Fibroblast of skin of back (primary cell): ENCODE measurements around the gene ITPK1.
A peak's percentile ranks its signal among the peaks of the same experiment; 100 is the strongest.

Experiments
- DNase-seq: peaks from one replicate; pipeline ENCODE4 v3.0.0-alpha.2; 2013

ITPK1 gene

DNA sequence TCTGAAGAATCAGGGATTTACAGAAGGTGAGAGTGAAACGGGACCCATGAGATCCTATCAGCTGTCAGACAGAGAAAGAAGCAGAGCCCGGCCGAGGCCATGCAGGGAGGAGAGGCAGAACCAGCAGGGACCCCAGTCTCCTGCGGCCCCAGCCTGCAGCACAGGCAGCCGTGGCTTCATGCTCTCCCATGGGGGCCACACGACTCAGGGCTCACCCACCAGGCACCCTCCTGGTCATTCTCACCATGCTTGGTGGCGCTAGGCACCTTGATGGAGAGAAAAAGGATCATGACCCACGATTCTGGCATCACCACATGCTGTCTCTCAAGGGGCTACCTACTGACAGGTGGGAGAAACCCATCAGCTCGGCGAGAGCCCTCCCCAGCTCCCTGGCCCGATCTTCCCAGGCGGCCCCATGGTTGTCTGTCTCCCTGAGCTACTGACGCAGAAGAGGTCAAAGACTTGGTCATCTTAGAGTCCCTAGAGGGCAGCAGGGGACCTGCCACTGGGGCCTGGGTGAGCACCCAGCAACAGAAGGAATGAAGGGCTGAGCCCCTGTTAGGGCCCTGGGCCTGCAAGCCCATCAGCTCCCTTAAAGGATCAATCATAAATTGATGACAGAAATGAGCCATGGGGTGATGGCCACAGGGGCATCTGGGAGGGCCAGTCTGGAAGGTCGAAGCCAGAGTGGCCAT is 58.0 kb downstream of the ITPK1 start:
- no peak for DNase-seq

DNA sequence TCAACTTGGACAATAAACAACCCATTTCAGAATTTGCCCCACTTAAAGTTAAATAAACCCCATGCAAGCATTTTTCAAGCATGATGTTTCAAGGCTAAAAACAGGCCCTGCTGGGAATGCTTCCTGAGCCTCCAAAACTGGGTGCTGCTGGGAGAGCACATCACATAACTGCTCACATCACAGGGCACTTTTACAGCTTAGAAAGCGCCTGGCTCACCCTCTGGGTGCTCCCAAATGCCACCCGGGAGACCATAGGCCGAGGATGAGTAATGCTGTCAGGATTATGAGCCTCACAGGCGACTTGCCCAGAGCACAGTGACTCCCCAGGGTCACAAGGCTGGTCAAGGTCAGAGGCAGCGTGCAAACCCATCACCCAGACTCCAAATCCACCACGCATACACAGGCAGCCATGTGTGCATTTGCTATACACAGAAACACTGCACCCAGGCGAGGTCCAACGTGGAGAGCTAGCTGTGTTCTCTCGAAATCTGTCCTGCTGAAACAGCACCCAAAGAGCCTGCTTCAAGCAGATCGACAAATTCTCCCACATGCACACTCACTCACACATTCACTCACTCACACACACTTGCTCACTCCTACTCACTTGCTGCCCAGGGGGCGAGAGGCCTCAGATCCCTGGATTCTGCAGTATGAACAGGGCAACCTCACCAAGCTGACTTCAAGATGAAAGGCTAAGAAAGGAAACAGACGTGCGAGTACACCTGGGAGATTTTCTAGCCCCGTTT is 58.7 kb downstream of the ITPK1 start:
- peak; percentile 50 for DNase-seq

DNA sequence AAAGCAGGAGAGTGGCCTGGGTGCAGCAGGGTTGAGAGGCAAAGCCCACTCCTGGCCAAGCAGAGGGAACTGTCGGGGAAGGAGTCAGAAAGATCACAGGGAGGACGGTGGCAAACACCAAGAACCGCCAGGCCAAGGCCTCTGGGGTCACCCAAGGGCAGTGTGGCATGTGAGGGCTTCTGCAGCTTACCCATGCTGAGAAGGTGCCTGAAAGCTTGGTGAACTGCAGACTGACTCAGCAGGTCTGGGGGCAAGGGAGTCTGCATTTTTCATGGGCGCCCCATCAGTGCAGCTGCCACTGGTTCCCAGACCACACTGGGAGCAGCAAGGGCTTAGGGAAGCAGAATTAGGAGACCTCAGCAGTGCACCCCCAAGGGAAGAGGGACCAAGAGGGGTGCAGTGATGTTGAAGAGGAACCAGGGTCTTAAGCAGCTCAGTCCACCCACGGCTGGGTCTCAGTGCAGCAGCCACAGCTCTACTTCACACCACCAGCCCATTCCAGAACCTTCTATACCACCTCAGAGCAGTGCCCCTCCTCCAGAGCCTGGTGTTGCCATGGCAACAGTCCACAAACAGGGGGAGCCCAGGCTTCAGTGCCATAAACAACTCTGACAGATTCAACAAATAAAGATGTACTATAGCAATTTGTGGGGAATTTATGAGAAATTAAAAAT is 59.4 kb downstream of the ITPK1 start:
- no peak for DNase-seq

DNA sequence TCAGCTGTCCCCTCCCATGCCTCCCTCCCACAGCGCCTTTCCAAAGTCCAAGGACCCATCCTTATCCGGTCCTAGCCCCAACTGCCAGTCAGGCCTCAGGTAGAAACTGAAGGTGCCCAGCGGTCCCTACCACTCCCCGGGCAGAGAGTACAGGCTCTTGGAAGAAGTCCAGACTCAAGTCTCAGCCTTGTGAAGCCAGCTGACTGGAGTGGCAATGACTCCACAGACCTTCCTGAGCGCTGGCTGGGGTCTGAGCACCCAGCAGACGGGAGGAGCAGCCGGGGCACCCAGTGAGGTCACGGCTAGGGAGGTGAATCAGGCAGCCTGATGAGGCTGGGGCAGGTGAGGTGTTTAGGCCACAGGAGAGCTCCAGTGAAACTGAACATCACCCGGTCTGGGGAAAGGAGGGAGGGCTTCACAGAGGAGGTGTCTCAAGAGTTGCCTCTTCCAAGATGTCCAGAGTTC is 60.0 kb downstream of the ITPK1 start:
- DNase-seq: no peak

DNA sequence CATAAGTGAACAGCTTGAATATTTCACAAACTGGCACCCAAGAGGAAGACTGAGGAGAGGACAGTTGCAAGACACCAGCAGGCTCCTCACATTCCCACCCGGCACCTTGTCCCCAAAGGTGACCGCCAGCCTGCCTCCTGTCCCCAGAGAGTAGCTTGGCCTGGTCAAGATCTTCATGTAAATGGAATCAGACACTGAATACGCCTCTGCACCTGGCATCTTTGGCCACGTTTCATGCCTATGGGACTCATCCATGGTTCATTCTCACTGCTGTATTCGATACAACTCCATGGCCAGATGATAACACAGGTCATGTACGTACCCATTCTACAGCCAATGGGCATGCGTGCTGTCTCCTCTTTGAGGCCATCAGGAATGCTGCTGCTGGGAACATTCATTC is 60.8 kb downstream of the ITPK1 start:
- DNase-seq: no peak

DNA sequence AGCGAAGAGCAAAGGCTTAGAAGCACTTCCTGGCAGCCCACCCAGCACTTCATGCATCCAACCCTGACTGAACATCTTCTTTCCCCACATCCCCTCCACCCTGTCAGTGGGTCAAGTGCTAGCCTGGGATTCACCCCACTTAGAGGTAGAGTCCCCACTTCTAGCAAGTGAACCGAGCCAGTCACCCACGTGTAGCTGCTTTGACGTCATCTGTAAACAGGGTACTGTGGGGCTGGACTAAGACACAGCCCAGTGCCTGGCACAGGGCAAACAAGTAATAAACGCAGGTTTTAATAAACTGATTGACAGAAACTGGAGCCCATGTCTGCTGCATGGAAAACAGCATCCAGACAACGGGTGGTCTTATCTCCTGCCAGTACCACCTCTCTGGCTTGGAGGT is 61.7 kb downstream of the ITPK1 start:
- no peak for DNase-seq

DNA sequence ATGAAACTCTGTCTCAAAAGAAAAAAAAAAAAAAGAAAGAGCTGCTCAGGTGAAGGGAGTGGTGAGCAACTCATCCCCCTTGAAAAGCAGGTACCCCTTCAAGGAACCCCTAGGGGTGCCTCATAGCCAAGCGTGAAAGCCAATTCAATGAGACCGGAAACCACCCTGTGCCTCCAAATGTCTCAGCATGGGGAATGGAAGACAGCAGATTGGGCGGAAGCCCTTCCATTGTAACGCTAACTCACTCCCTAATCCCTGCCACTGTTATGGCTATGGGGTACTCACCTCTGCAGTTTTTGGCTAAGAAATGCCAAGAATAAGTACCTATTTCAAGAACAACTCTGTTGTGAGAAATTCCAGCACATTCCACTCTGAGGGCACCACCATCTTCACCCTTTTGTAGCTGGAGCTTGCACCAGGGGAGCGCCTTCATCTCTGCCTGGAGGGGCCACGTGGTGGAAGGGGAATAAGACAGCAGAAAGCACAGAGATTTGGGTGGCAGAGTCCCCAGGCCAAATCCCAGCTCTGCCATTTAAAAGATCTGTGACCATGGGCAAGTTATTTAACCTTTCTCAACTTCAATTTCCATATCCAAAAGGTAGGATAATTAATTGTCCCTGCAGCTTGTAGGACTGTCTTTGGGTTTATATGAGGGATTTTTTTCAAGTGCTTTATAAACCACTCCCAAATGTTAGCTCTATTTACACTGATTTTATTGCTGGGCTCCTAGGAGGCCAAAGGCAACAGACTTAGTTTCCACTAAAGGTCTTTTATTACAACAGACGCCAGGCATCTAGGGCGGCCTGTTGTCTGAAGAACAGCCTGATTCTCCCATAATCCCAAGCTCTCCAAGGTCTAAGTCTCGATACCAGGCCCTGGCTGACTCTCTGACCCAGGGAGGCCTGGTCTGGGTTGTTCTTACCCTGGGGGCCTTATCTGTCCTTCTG is 63.9 kb downstream of the ITPK1 start:
- DNase-seq: no peak

DNA sequence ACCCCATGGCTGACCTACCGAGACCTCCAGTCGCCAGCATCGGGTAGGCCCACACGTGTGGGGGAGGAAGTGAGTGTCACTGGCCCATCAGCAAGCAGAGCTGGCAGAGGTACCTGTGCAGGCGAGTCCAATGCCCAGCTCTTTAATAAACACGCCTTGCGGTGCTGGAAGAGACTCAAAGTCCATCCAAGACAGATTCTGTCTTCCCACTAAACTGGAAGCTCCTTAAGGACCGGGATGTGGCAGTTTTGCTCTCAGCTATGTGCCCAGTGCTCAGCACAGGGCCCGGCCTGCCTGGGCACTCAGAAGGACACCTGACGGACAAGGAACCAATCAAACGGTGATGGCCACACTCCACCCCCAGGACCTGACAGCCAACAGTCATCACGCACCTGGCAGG is 65.0 kb downstream of the ITPK1 start:
- no peak for DNase-seq

DNA sequence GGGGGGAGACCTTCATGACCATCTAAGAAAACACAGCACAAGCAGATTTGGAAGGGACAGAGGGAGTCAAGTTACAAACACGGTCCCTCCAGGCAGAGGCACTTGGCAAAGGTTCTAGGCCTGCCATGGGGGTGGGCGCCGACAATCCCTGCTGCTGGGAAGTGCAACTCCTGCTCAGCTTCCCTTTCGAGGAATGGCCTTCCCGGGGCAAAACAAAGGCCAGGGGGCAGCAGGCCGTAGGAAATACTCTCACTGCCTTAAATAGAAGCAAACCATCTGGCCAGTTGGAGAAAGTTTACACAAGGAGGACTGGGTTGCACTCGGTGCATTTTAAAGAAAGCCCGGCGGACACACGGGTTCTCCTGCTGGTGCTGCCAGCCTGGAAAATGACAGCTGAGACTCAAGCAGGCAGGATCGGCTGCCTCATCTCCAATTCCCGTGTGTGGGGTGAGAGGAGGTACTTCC is 65.8 kb downstream of the ITPK1 start:
- DNase-seq: no peak

DNA sequence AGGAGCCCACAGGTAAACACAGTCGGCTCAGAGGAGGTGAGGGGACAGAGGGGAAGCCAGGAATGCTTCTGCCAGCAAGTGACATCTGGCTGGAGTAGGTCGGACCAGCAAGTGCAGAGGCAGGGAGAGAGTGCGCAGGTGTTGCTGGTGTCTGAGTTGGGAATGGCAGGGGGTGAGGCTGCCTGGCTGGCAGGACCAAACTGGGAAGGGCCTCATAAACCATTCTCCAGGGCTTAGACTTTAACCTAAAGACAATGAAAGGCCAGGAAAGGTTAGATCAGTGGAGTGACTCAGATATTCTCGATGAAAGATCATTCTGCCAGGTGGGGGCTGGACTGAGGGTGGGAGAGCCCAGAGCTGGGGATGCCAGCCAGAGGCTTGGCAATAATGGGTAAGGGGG is 66.4 kb downstream of the ITPK1 start:
- DNase-seq: no peak

DNA sequence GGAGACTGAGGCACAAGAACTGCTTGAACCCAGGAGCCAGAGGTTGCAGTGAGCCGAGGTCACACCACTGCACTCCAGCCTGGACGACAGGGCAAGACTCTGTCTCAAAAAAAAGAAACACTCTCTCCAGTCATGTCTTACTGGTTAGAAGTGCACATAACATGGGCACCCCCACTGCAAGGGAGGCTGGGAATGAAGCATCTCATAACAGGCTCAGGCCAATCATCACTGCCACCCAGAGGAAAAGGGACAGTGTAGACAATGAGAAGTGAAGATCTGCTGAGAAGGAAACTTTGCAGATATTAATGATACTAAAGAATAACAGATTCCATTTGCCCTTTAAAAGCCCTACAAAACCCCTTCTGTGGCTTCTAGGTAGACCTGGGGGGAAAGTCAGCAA is 66.9 kb downstream of the ITPK1 start:
- no peak for DNase-seq

DNA sequence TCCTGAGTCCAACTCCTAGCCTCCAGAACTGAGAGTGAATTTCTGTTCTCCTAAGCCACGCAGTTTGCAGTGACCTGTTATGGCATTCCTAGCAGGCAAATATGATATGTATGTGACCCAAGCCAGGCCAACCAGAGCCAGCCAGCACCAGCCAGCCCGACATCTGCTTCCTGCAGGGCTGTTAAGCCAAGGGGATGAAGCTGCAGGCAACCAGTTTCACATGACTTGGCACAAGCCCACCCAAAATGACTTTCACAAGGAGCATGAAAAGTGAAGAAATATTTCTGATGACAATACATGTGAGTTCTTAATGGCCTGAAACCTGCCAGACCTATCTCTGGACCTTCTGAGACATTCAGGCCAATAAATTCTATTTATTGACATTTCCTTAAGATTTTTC is 68.1 kb downstream of the ITPK1 start:
- no peak for DNase-seq

DNA sequence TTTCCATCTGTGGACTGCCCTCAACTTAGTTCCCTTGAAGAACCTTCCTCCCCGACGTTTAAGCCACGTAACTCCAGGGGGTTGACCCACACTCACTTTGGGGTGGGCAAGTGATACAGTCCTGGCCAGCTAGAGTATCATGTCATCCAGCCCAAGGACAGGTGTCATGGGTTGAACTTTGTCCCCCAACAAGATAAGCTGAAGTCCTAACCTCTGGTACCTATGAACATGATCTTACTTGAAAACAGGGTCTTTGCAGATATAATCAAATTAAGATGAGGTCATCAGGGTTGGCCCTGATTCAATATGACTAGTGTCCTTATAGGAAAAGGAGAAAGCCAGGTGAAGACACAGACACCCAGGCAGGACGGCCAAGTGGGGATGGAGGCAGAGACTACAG is 68.6 kb downstream of the ITPK1 start:
- DNase-seq: no peak

DNA sequence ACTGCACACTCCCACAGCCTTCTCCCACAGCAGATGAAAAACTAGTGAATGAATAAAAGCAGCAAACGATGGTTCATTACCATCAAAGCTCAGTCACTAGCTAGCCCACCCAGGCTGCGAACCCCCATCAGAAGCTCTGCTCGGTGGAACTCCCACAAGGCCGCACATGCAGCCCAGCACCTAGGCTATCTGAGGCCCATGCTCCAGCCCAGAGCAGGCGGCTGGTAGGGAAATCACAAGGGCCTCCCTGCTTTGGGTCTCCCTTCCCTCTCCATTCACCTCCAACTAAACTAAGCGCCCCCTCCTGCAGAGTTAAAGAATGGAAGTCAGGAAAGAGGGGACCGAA is 69.0 kb downstream of the ITPK1 start:
- DNase-seq: no peak

DNA sequence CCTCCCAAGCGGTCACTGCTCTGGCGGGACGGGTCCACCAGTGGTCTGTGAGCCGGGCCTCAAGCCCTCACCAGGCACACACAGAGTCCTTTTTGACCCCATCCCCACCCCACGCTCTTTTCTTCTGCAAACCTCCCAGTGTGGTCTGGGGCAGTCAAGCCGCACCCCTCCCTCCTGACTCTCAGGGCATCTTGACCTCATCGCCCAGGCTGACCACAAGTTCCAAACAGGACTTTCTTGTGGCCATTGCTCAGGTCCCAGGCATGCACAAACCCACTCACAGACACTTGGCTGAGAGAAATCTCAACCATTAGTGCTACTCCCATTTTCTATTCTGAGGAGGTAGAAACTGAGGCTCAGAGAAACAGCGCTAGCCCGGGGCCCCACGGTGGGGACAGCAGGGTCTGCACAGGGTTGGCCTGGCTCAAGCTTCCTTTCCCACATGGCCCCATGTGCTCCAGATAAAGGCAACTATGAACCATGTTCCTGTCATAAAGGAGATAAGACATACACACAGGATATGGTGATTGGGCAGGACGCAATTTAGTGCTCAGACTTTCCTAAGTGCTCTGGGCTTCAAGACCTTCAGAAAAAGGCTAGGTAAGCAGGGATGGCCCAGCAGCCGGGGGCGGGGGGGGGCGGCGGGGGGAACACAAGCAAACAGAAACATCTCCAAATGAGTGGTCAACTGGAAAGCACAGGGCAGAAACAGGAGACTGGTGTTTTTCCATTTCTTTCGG is 69.6 kb downstream of the ITPK1 start:
- DNase-seq: no peak

DNA sequence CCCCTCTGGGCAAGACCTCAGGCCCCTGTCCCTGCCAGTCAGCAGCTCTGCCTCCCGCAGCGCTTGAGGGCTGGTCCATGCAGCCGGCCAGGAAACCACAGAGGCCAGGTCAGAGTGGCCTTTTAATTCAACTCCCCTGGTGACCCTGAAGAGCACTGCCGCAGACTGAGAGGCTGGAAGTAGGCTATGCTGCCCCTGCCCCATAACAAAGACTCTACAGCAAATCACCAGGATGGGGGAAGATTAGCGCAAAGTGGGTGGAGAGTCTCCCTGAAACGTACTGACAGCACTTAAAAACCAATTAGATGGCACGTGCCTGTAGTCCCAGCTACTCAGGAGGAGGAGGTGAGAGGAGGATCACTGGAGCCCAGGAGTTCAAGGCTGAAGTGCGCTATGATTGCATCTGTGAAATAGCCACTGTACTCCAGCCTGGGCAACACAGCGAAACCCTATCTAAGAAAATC is 70.5 kb downstream of the ITPK1 start:
- DNase-seq: no peak

DNA sequence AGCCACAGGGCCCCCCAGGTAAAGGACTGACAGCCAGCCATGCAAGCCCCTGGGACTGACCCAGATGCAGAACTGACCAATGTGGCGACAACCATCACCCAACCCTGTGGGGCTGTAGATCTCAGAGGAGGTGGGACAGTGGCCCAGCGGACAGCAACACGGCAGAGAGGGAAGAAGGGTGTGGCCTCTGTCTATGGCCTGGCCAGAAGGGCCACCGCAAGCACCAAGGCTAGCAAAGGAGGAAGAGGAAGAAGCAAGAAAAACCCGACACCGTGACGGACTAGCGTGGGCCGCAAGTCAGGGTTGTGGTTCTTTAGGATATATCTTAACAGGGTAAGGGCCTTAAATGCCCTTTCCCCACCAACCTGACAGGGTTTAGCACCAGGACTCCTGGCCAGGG is 71.2 kb downstream of the ITPK1 start:
- no peak for DNase-seq

DNA sequence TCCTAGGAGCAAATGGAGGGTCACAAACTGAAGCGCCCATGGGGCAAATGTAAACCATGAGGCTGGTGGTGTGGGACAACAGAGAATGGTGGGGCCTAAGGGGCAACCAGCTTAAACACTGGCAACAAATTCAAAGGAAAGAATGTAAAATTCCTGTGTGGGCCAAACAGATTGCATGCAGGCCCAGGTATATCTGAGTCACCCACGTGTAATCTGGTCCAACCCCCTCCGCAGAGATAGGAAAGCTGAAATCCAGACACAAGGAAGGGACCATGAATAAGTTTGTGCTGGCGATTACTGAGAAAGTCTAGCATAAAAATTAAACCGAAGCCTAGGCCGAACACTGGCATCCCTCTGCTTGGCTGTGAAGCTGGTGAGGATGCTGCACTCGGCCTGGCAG is 71.6 kb downstream of the ITPK1 start:
- DNase-seq: no peak

DNA sequence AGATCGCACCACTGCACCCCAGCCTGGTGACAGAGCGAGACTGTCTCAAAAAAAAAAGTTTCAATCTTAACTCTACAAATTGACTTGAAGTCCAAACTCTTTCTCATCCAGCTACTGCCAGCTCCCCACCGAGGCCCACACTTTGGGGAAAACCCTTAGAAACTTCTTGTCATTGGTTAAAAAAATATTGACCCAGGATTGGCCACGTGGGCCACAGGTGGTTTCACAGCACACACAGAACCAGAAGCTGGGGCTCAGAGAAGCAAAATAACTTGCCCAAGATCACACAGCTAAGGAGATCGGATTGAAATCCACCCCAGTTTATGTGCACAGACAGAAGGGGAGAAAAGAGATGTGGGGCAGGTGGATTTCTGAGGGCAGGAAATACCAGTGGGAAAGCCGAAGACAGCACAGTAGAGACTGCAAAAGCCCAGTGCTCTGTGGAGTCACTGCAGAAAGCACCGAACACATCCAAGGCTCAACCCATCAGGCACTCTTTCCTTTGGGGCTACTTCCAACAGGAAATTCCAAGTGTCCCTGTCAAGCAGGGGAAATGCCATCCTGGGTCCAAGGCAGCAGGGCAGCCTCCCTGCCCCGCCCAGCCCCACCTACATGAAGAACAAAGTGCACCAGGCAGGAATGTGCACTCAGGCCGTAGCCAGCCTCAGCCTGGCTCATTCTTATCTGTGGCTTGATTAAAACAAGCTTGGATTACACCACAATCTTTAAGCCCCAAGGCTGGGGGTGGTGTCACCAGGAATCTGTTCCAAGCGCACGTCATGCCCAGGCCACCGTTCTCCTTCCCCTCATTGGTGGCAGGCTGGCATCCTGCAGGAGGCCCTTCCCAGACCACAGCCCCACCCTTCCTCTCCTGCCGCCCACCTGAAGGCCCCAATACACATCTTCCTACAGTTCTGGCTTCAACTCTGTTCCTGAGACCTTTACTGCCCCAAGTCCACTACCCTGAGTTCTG is 72.5 kb downstream of the ITPK1 start:
- DNase-seq: peak; percentile 80

DNA sequence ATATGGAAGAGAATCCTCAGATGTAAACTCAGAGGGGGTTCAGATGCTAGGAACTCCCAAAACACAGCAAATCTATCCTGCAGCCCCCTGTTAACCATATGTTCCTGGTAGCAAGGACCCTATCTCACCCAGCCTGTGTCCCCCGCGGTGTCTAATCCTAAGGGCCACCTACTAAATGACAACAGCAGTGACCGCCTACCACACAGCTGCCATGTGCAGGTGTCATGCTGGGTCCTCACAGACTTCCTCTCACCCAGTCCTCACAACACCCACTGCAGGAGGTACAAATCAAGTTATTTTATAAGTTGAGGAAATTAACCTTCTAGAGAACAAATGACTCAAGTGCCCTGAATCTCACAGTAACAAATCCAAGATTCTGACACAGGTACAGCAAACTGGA is 73.9 kb downstream of the ITPK1 start:
- no peak for DNase-seq

DNA sequence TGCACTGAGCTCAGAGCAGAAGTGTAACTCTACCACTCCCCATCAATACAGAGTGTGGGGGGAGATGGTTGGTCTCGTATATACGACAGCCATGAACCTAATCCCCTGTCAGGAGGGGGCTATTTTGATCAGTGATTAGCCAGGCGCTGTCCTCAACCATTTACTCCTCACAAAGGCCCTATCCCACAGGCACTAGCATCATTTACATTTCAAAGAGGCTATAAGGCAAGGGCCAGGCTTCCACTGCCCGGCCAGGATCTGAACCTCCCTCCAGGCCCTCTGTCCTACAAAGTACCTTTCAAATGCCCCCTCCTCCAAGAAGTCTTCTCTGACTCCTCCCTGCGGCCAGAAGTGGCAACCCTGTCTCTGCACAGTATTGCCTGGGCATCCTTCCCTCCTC is 74.7 kb downstream of the ITPK1 start:
- no peak for DNase-seq
